T-helper 1 cell (primary cell): ENCODE measurements around the gene ITPK1.
"Not testable (repeated sequence)": the region's sequence is repeated elsewhere in the genome, so short reads cannot be mapped to it uniquely, and the experiment has no call there.

Source experiments
- DNase-seq, 5 donors: peaks; one replicate each; pipeline ENCODE4 v3.0.0-alpha.2; 2012 to 2020

Gene ITPK1

GRCh38 chr14:93128725-93129459, 13.2 kb upstream of the ITPK1 start:
- DNase-seq = no peak

DNA sequence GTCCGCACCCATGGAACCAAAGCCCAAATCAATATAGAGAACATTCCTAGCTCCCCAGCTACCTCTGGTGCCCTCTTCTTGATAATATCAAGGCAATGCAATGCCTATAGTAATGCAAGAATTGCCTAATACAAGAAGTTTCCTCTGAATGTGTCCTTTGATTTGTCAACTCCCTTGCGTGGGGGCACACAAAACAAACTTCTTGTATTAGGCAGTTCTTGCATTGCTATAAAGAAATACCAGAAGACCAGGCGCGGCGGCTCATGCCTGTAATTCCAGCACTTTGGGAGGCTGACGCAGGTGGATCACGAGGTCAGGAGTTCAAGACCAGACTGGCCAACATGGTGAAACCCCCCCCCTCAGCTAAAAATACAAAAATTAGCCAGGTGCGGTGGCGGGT, 10.4 kb upstream of the ITPK1 start:
- DNase-seq = no peak

DNA sequence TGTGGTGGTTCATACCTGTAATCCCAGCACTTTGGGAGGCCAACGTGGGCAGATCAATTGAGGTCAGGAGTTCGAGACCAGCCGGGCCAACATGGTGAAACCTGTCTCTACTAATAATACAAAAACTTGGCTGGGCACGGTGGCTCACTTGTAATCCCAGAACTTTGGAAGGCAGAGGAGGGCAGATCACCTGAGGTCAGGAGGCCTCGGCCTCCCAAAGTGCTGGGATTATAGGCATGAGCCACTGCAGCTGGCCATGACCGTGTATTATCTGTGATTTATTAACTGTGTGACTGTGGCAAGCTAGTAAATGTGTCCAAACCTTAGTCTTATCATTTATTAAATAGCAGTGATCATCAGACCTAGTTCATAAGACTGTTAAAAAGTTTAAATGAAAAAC, 7.1 kb upstream of the ITPK1 start:
- DNase-seq = no peak

- DNase-seq = no peak
These were observed 5.5 kb upstream of the ITPK1 start for GRCh38 chr14:93121030-93121834.

GRCh38 chr14:93120517-93120916, 4.8 kb upstream of the ITPK1 start:
- DNase-seq = no peak

DNA sequence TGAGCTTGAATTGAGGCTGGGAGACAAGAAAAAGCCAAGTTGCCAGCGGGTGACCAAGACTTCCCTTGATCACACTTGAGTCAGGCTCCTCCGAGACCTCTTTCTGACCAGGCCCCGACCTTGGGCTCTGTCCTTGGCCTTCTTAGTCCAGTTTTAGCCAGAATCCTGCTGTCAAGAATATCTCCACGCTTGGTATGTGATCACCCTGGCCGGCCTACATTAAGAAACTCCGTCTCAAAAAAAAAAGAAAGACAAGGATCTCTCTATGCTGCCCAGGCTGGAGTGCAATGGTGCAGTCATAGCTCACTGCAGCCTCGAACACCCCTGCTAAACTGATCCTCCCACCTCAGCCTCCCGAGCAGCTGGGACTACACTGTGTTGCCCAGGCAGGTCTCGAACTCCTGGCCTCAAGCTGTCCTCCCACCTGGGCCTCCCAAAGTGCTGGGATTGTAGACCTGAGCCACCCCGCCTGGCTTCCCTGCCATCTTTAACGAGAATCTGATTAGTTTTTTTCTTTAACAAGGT, 1.0 kb upstream of the ITPK1 start:
- no peak for DNase-seq

- peak; percentile 68 to 85 (median 76) for DNase-seq
These were observed 480 bp downstream of the ITPK1 start for GRCh38 chr14:93115069-93115820.

DNA sequence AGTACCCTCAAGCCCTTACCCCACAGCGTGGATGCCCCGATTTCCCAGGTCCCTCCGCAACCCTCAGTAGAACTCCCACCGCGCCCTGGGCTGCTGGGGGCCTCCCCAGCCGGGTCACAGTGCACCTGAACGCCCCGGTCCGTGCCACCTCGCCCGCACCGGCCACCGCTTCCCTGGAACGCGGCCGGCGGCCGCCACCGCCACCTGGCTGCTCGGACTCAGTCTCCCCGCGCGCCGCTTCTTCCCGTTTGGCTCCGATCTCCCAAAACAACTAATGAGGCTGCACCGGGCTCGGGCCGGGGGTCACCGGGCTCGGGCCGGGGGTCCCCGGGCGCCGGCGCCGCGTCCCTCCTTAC, 1.0 kb downstream of the ITPK1 start:
- DNase-seq = no peak

DNA sequence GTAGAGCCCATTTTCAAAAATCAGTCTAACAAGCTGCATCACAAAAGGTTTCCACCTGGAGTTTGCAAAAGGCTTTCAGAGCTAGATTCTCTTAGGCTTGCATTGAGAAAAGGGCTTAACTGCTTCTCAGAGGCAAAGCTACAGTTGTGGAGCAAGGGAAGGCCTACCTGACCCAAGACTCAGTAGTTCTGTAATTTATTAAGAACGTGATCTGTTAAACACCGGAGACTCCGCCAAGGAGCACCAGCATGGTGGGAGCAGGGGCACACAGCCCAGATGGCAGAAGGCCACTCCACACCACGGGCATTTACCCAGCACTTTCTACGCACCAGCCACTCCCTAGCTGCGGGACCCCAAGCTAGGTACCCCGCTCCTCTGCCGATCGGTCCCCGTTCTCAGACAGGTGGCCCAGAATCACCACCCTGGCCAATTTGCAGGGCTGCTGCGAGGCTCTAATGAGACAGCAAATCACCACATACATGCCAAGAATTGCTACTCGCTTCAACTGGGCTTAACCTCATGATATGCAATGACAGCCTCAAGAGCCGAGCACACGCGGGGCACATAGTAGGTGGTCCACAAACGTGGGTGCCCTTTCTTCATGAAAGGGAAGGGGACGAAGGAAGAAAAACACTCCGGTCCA, 1.5 kb downstream of the ITPK1 start:
- no peak for DNase-seq

DNA sequence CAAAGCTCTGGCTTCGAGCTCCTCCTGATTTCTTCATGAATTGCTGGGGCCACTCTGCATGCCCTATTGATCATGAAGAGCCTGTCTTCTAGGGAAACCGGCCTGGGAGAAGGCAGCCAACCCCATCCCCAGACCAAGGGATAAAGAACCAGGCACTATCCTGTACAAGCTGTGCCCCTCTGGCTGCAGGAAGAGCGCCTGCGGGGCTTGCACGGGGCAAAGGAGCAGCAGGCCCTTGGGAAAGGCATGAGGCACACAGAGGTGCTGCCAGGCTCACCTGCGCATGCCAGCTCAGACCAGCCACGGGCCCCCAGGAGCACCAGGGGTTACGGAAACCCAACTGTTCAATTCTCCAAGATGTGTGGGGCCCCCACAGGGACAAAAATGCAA, 2.1 kb downstream of the ITPK1 start:
- no peak for DNase-seq

DNA sequence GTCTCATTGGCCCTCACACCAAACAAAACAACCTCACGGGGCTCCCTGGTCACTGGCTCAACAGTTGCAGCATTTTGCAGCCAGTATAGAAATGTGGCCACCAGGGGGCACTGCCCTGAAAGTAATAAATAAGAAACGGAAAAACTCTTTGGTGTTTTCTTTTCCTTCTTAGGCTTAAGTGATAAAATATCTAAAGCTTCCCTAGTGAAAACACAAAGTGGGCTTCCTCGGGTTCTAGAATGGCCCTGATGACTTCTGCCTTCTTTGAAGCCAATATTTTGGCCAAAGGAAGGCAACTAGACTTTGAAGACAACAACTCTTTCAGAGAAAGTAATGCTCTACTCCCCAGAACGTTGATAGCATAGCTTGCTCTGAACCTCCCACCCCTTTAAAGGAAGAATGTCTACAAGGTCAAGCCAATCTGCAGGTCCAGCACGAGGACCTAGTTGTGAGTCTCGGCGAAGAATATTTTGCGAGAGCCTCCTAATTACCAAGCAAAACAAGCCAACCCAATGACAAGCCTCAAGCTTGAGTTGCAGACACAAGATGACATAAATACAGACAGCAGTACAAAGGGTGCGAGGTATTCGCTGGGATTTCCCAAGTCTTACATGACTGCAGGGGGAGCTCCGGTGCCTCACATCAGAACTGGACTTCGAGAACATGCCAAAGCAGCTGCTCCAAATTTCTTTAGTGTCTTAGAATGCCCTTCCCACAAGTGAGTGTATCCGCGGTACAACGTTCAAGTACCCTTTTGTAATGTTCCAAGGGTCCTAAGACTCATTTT, 2.6 kb downstream of the ITPK1 start:
- peak; percentile 50 to 78 (median 66) for DNase-seq

DNA sequence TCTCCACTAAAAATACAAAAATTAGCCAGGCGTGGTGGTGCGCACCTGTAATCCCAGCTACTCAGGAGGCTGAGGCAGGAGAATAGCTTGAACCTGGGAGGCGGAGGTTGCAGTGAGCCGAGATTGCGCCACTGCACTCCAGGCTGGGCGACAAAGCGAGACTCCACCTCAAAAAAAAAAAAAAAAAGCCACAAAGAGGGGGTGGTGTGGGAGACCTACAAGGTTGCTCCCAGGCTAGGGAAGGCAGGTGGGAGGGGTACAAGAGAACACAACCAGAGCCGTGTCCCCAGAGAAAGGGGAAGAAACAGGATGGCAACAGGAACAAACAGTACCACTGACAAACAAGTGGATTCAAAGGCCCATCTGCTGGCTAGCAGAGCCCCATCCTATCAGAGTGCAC, 4.2 kb downstream of the ITPK1 start:
- not testable (repeated sequence) for DNase-seq

DNA sequence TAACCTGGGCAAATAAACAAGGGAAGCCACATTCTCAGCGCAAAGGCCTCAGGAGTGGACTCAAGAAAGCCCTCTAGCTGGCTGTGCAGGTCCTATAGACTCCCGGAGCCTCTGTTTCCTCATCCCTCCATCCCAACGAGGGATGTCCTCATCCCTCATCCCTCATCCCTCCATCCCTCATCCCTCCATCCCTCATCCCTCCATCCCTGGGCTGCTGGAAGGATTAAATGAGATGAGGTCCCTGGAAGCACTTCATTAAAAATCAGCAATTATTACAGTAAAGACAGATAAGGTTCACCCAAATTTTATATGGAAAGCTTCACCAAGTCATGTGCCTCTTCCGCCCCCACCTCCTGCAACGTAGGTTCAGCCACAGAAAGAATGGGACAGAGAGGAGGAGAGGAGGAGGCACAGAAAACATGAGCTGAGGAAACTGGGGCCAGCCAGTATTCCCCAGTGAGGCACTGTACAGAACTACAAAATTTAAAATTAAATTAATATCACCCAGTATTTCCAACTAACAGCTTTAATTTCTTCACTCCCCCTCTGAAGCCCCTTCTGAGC, 4.8 kb downstream of the ITPK1 start:
- no peak for DNase-seq

GRCh38 chr14:93109572-93110481, 5.9 kb downstream of the ITPK1 start:
- no peak for DNase-seq

GRCh38 chr14:93108105-93108504, 7.6 kb downstream of the ITPK1 start:
- no peak for DNase-seq

- DNase-seq = no peak
These were observed 8.3 kb downstream of the ITPK1 start for GRCh38 chr14:93107453-93107852.

DNA sequence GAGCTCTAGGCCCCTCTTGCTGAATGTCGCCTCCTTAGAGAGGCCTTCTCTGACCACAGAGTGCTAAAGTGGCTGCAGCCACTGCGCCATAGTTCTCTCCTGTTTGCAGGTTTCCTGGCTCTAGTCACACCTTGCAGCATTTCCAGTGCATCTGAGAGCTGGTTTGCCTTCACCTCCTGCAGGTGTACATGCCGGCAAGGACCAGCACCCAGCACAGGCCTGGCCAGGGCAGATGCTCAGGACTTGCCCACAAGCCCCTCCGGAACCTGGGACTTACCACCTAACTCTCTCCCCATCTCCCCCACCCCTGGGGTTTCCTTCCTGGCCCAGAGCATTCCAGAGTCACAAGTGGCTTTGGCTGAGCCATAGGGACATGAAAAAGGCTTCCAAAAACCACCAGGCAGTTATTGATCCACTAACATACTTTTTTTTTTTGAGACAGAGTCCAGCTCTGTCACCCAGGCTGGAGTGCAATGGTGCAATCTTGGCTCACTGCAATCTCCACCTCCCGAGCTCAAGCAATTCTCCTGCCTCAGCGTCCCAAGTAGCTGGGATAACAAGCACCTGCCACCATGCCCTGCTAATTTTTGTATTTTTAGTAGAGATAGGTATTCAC, 9.1 kb downstream of the ITPK1 start:
- no peak for DNase-seq

GRCh38 chr14:93105856-93106255, 9.9 kb downstream of the ITPK1 start:
- DNase-seq = not testable (repeated sequence)

DNA sequence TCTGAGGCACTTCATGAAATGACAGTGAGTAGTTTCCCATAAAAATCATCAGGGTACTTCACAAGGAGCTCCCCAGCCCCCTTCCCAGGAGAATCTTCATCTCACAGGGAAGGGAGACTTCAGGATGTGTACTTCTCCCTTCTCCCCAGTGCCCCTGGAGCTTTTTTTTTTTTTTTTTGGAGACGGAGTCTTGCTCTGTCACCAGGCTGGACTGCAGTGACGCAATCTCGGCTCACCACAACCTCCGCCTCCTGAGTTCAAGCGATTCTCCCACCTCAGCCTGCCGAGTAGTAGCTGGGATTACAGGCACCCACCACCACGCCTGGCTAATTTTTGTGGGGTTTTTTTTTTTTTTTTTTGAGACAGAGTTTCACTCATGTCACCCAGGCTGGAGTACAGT, 10.4 kb downstream of the ITPK1 start:
- DNase-seq = no peak

DNA sequence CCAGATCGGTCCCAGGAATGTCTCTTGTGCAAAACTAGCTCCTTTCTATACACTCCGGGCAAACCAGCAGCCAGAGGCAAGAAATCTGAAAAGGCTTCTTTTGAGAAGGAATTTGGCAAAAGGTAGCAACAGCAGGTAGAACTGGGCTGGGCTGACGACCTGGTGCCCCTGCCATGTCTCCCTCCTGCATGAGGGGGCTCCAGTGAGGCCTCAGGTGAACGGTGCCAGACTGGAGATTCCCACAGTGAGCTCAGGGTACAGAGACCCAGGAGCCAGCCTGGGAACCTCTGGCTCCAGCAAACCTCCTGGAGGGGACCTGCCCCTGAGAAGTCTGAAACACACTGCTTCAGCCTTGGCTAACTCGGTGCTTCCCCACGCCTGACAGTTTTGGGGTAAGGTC, 10.8 kb downstream of the ITPK1 start:
- DNase-seq = no peak
